Osteoblast (primary cell): ENCODE data around the gene MYH3. TPM values are rescaled to one million over a fixed set of nuclear protein-coding genes. Genes with fewer than 3 reads are reported as not detected.
A peak's percentile ranks its signal among the peaks of the same experiment; 100 is the strongest.

ENCODE experiments used
- DNase-seq: peaks from one replicate; pipeline ENCODE4 v3.0.0; 2011; ENCODE audit warnings: low spot score, mixed read lengths; ENCODE audit not compliant: insufficient read length; ENCODE audit errors: missing footprints
- H2AFZ ChIP-seq: 2 replicates; pipeline ENCODE4 v1.6.0; 2011; ENCODE audit warnings: mild to moderate bottlenecking, low read length
- H3K27ac ChIP-seq: 2 replicates; pipeline ENCODE4 v1.5.1; 2011; ENCODE audit warnings: mild to moderate bottlenecking, low read depth, low read length, moderate library complexity
- H3K27me3 ChIP-seq: 2 replicates; pipeline ENCODE4 v1.6.0; 2012; ENCODE audit warnings: mild to moderate bottlenecking, control low read depth, inconsistent platforms, low read length, moderate library complexity; ENCODE audit not compliant: insufficient read depth
- H3K36me3 ChIP-seq: 2 replicates; pipeline ENCODE4 v1.5.1; 2011; ENCODE audit warnings: mild to moderate bottlenecking, low read length, control low read depth, moderate library complexity; ENCODE audit not compliant: insufficient read depth
- H3K4me1 ChIP-seq: 2 replicates; pipeline ENCODE4 v1.5.1; 2011; ENCODE audit warnings: mild to moderate bottlenecking, low read length, control low read depth, moderate library complexity; ENCODE audit not compliant: insufficient read depth
- H3K4me2 ChIP-seq: 2 replicates; pipeline ENCODE4 v1.6.0; 2011; ENCODE audit warnings: mild to moderate bottlenecking, low read length; ENCODE audit not compliant: insufficient read depth
- H3K4me3 ChIP-seq: fragments of 200-600 bp; sonication (generic); 3 replicates; pipeline ENCODE4 v1.5.1; 2012; ENCODE audit warnings: mild to moderate bottlenecking, low read length, inconsistent platforms; ENCODE audit not compliant: insufficient read depth
- H3K79me2 ChIP-seq: 2 replicates; pipeline ENCODE4 v1.6.0; 2012; ENCODE audit warnings: mild to moderate bottlenecking, low read length, control low read depth, inconsistent platforms; ENCODE audit not compliant: insufficient read depth
- H3K9me3 ChIP-seq: 2 replicates; pipeline ENCODE4 v1.5.1; 2011; ENCODE audit warnings: low read depth, low read length, control low read depth
- H4K20me1 ChIP-seq: 2 replicates; pipeline ENCODE4 v1.6.0; 2012; ENCODE audit warnings: mild to moderate bottlenecking, low read length, control low read depth; ENCODE audit not compliant: insufficient read depth
- CTCF ChIP-seq: IDR thresholded peaks from 2 replicates; pipeline ENCODE4 v1.5.1; 2011; ENCODE audit warnings: mild to moderate bottlenecking, low read depth, low read length, moderate library complexity; ENCODE audit errors: extremely low read depth
- total RNA-seq: library from RNA; depleted of rRNA; stranded (reverse); fragments of >200 nt; gene quantifications from 2 replicates; pipeline ENCODE4 v1.2.3, GENCODE V29; 2012

MYH3 gene
- total RNA-seq, 1 donor: 1.8 TPM

- Histone ChIP-seq H3K4me2 (no peak overlapping the region), H3K4me1 (no peaks in the 10 kb centered on the region), H3K27ac (no peak overlapping the region), H2AFZ (no peak overlapping the region), H3K27me3 (peaks cover 4% of the 10 kb centered on the region), H3K79me2 (no peaks in the 10 kb centered on the region), H3K4me3 (no peak overlapping the region), H4K20me1 (no peaks in the 10 kb centered on the region), H3K9me3 (no peaks in the 10 kb centered on the region), H3K36me3 (no peaks in the 10 kb centered on the region)
- no peak for DNase-seq
- no peak for TF ChIP-seq CTCF
Observed at GRCh38 chr17:10622617-10623485, 34.3 kb downstream of the MYH3 start.

GRCh38 chr17:10621397-10621796 is 35.7 kb downstream of the MYH3 start:
- H3K79me2 ChIP-seq: no peaks in the 10 kb centered on the region
- no peak overlapping the region for H3K4me3 ChIP-seq
- no peaks in the 10 kb centered on the region for H4K20me1 ChIP-seq
- no peak for DNase-seq
- H2AFZ ChIP-seq: no peak overlapping the region
- no peaks in the 10 kb centered on the region for H3K9me3 ChIP-seq
- H3K27ac ChIP-seq: no peak overlapping the region
- TF ChIP-seq CTCF: no peak
- H3K36me3 ChIP-seq: no peaks in the 10 kb centered on the region
- no peak overlapping the region for H3K4me2 ChIP-seq
- H3K27me3 ChIP-seq: peaks cover 4% of the 10 kb centered on the region
- no peaks in the 10 kb centered on the region for H3K4me1 ChIP-seq

GRCh38 chr17:10620823-10621222 is 36.3 kb downstream of the MYH3 start:
- H3K79me2 ChIP-seq: no peaks in the 10 kb centered on the region
- no peak for DNase-seq
- H3K36me3 ChIP-seq: no peaks in the 10 kb centered on the region
- H3K27me3 ChIP-seq: peaks cover 4% of the 10 kb centered on the region
- H3K27ac ChIP-seq: no peak overlapping the region
- no peaks in the 10 kb centered on the region for H3K4me1 ChIP-seq
- H4K20me1 ChIP-seq: no peaks in the 10 kb centered on the region
- H3K4me3 ChIP-seq: no peak overlapping the region
- no peak for TF ChIP-seq CTCF
- no peaks in the 10 kb centered on the region for H3K9me3 ChIP-seq
- no peak overlapping the region for H3K4me2 ChIP-seq
- H2AFZ ChIP-seq: no peak overlapping the region

GRCh38 chr17:10618202-10618635 is 38.9 kb downstream of the MYH3 start:
- Histone ChIP-seq H3K4me2 (no peak overlapping the region), H2AFZ (no peak overlapping the region), H3K79me2 (no peaks in the 10 kb centered on the region), H4K20me1 (no peaks in the 10 kb centered on the region), H3K4me3 (no peak overlapping the region), H3K9me3 (no peaks in the 10 kb centered on the region), H3K4me1 (peaks cover 8% of the 10 kb centered on the region), H3K36me3 (no peaks in the 10 kb centered on the region), H3K27ac (no peak overlapping the region), H3K27me3 (no peaks in the 10 kb centered on the region)
- peak; percentile 94 for DNase-seq
- peak; percentile 90 for TF ChIP-seq CTCF
